ENCODE results near the gene ZNF263.

Gene ZNF263

DNA sequence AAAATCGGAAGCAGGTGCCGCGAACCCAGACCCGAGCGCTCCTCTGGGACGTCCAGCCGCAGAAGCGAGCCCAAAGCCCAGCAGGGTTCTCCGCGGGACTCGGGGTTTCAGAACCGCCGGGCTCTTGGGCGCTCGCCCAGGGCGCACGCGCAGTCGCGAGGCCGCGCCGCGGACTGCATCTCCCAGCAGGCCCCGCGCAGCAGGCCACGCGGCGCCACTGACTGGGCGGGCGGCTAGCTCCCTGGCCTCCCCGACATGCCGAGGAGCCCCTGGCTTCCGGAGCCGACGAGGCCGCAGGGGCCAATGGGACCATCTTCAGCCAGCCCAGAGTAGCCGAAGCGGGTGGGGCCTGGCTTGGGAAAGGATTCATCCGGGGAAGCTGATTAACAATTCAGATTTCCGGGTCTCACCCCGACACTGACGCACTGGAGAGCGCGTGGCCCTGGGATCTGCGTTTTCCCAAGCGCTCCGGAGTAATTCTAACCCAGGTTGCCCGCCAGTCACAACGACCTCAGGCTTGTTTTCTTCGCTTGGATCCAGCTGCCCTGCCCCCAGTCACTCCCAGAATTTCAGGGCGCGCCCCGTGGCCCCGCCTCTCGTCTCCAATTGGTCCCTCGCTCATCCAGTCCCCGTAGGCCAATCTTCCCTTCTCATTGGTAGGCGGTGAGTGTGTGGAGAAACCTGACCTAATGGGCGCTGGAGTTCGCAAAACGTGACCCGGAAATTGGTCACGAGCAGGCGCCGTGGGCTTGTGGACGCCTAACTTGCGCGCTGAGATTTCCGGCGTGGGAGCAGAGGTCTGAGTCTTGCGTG, at the start of gene ZNF263:
ZNF263 (plus strand) TSS at position 762 of the 813 bp plus-strand sequence. CDS start 328 bp downstream, outside the sequence.
- in situ Hi-C loops (cut with MboI; ENCODE audit: low sequenced_read_pairs, unreplicated experiment): no loop called here
- TF ChIP-seq, protein P1, sequence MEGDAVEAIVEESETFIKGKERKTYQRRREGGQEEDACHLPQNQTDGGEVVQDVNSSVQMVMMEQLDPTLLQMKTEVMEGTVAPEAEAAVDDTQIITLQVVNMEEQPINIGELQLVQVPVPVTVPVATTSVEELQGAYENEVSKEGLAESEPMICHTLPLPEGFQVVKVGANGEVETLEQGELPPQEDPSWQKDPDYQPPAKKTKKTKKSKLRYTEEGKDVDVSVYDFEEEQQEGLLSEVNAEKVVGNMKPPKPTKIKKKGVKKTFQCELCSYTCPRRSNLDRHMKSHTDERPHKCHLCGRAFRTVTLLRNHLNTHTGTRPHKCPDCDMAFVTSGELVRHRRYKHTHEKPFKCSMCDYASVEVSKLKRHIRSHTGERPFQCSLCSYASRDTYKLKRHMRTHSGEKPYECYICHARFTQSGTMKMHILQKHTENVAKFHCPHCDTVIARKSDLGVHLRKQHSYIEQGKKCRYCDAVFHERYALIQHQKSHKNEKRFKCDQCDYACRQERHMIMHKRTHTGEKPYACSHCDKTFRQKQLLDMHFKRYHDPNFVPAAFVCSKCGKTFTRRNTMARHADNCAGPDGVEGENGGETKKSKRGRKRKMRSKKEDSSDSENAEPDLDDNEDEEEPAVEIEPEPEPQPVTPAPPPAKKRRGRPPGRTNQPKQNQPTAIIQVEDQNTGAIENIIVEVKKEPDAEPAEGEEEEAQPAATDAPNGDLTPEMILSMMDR (IDR thresholded peaks at IDR 0.05; ENCODE audit: borderline replicate concordance, control extremely low read depth, extremely low read depth, insufficient read depth, missing control alignments): no peak
- DNase-seq (ENCODE audit: low spot score): peak; percentile 98

DNA sequence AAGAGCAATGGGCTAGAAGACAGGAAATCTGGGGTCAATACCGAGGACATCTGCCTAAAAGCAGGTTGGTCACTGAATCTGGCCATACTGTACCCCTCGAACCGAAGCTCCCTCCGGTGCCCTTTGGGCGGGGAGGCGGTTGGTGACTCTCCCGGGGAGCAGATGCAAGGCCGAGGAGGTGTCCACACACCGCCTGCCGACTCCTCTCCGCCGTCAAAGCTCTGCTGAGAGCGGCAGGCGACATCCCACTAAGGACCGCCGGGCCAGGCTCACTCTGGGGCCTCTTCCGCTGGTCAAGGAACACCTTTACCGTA, 48.8 kb upstream of the ZNF263 start:
- in situ Hi-C loops (cut with MboI; ENCODE audit: low sequenced_read_pairs, unreplicated experiment): no loop called here
- TF ChIP-seq, protein P1 (IDR thresholded peaks at IDR 0.05; ENCODE audit: borderline replicate concordance, control extremely low read depth, extremely low read depth, insufficient read depth, missing control alignments): no peak
- no peak for DNase-seq (ENCODE audit: low spot score)

DNA sequence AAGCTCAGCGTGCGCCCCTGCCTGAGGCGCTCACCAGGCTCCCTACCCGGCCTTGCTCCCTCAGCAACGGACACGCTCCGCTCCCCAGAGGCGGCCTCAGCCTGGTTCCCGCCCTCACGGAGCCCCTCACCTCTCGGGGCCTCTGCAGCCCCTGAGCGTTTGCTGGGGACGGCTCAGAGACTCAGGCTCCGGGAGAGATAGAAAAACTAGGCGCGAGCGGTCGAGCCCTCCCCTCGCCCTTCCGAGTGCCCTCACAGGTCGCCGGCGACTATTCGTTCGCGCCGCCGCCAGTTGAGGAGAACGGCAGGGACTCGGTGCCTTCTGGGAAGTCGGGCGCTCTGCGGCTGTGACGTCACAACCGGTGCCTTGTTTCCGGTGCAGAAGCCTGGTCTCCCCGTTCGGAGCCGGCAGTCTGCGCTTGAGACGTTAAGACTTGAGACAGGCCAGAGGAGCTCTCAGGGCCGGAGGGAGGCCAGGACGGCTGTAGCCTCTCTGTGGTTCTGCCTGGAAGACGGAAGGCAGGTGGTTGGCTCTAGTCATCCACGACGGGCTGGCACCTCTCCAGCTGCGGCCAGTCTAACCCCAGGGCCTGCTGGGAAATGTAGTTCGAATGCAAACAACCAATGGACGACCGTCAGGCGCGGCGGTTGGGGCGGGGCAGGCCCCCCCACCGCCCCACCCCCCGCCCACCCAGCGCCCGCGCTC, 48.3 kb upstream of the ZNF263 start, which contains the start of gene ZNF200:
ZNF200 (minus strand) TSS at position 302 of the 705 bp plus-strand sequence. CDS start 1,403 bp downstream, outside the sequence.
- TF ChIP-seq, protein P1 (IDR thresholded peaks at IDR 0.05; ENCODE audit: borderline replicate concordance, control extremely low read depth, extremely low read depth, insufficient read depth, missing control alignments): no peak
- DNase-seq (ENCODE audit: low spot score): peak; percentile 99
- in situ Hi-C loops (cut with MboI; ENCODE audit: low sequenced_read_pairs, unreplicated experiment): no loop called here

DNA sequence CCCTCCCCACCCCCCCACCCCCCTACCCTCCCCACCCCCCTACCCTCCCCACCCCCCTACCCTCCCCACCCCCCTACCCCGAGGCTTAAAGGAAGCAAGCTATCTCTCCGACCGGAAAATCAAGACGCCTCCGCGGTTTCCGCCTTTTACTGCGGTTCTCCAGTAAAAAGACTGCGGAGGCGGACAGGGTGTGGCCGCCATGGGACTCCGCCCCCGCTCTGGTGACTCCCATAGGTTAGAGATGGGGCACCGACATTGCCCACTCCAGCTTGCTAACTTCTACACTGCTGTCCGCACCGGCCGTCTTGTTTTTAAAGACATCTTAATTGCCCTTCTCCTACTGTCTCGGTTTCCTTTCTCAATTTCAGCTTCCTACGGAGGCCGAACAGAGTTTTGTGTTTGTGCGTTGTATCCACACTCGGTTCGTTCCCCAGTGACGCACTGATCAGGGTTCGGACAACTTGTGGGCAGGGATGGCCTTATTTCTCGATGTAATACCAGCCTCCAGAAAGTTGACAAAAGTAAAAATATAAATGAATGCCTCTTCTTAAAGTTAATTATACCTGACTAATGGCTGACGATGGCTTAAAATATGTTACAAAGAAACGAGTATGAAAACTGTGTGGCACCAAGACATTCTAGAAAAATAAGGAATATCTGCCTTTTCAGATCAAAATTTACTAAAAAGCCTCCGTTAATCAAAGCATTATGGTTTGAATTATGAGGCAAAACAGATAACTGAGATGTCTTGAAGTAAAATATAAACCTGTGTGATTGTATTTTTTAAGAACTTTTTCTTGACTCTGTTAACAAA, 47.2 kb upstream of the ZNF263 start:
- TF ChIP-seq, protein P1 (IDR thresholded peaks at IDR 0.05; ENCODE audit: borderline replicate concordance, control extremely low read depth, extremely low read depth, insufficient read depth, missing control alignments): no peak
- DNase-seq (ENCODE audit: low spot score): no peak
- in situ Hi-C loops (cut with MboI; ENCODE audit: low sequenced_read_pairs, unreplicated experiment): no loop called here

DNA sequence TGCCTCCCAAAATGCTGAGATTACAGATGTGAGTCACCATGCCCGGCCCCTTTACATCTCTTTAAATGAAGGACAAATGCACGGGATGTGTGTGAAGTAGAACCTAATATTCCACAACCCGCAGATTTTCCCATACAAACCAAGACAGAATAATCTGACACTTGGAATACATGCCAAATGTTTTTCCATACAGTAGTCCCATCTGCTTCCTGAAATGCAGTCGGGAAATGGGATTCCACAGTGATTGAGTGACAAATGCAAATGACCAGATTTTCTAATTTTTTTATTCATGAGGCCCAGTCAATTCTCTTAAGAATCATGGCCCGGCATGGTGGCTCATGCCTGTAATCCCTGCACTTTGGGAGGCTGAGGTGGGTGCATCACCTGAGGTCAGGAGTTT, 41.5 kb upstream of the ZNF263 start:
- no peak for DNase-seq (ENCODE audit: low spot score)
- in situ Hi-C loops (cut with MboI; ENCODE audit: low sequenced_read_pairs, unreplicated experiment): no loop called here
- TF ChIP-seq, protein P1 (IDR thresholded peaks at IDR 0.05; ENCODE audit: borderline replicate concordance, control extremely low read depth, extremely low read depth, insufficient read depth, missing control alignments): no peak

DNA sequence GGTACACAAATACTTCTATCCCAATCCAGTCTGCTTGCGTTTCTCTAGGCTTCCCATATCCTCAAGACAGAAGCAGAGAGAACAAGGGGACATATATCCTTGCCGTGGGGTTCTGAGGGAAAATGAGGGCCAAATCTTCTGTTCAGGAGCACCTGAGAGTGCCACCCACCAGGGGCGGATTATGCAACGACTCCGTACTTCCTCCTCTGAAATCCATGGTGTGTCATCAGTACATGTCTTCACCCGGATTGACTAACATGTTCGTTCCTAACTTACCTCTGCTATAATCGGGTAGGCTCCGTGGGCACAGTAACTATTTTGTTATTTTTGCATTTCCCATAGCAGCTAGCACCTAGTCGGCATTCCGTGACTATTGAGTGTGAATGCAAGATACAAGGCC, 40.6 kb upstream of the ZNF263 start:
- in situ Hi-C loops (cut with MboI; ENCODE audit: low sequenced_read_pairs, unreplicated experiment): no loop called here
- no peak for DNase-seq (ENCODE audit: low spot score)
- TF ChIP-seq, protein P1 (IDR thresholded peaks at IDR 0.05; ENCODE audit: borderline replicate concordance, control extremely low read depth, extremely low read depth, insufficient read depth, missing control alignments): no peak

Data from GM13976 (cell line).